AG04450 (cell line): ENCODE data around the gene BTBD9. TPM values are rescaled to one million over a fixed set of nuclear protein-coding genes. Genes with fewer than 3 reads are reported as not detected.

Source experiments
- CTCF ChIA-PET: fragments of 300-600, 350-600 bp; formaldehyde crosslinking; extraction: SDS; loops from one replicate; lab custom pipeline; 2022; ENCODE audit warnings: antibody characterized with exemption, inconsistent platforms; lab: Charles Lee
- POLR2A ChIA-PET: fragments of 350-600 bp; formaldehyde crosslinking; extraction: SDS; loops from one replicate; lab custom pipeline; 2021; ENCODE audit warnings: antibody characterized with exemption, inconsistent platforms; lab: Yijun Ruan, JAX
- DNase-seq: peaks from one replicate; pipeline ENCODE4 v3.0.0-alpha.2; 2011; ENCODE audit warnings: low read depth, low spot score
- H3K27ac ChIP-seq: one replicate; pipeline ENCODE4 v1.5.1; 2012; ENCODE audit warnings: low read depth, low read length, control low read depth
- H3K27me3 ChIP-seq: one replicate; pipeline ENCODE4 v1.6.0; 2012; ENCODE audit warnings: low read length; ENCODE audit not compliant: control insufficient read depth, insufficient read depth
- H3K4me3 ChIP-seq: 2 replicates; pipeline ENCODE4 v1.5.1; 2011; ENCODE audit warnings: mild to moderate bottlenecking, low read depth, low read length, control low read depth
- H3K9me3 ChIP-seq: 2 replicates; pipeline ENCODE4 v1.5.1; 2012; ENCODE audit warnings: low read length; ENCODE audit not compliant: control insufficient read depth, insufficient read depth
- polyA plus RNA-seq: library from polyadenylated mRNA; depleted of rRNA; stranded (reverse); fragments of >200 nt; gene quantifications from 2 replicates; pipeline ENCODE4 v1.2.3, GENCODE V29; 2011
- TF ChIP-seq, protein P1 (sequence below): IDR thresholded peaks from 2 replicates; pipeline ENCODE4 v1.5.1; 2011; ENCODE audit warnings: low read depth, low read length, control low read depth, inconsistent platforms

Gene BTBD9
- polyA plus RNA-seq, 1 experiment = 7.2 TPM

DNA sequence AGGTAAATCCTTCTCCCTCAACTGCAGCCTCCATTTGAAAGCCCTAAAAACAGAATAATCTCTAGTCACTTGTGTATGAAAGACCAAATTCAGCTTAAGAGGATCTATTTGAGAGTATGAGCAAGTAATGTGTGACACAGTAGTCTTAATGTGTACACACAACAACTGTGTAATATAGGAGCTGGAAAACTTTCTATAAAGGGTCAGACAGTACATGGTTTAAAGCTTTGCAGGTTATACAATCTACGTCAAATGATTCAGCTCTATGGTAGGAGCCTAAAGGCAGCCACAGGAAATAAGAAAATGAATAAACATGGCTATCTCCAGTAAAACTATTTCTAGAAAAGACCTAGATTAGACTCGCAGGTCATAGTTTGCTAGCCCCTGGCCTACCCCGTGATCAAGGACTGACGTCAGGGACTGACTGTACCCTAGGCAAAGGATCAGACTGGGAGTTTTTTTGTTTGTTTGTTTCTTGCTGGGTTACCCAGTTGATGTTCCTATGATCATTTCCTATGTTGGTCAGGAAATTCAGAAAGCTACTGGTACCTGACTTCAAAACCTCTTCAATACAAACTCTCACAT is 39.7 kb downstream of the BTBD9 start:
- no peak for DNase-seq
- H3K27ac ChIP-seq = no peak overlapping the region
- no peak overlapping the region for H3K4me3 ChIP-seq
- H3K27me3 ChIP-seq = no peaks in the 10 kb centered on the region
- ChIA-PET CTCF (no interaction called here), POLR2A (no interaction called here)
- H3K9me3 ChIP-seq = no peaks in the 10 kb centered on the region
- TF ChIP-seq, protein P1, sequence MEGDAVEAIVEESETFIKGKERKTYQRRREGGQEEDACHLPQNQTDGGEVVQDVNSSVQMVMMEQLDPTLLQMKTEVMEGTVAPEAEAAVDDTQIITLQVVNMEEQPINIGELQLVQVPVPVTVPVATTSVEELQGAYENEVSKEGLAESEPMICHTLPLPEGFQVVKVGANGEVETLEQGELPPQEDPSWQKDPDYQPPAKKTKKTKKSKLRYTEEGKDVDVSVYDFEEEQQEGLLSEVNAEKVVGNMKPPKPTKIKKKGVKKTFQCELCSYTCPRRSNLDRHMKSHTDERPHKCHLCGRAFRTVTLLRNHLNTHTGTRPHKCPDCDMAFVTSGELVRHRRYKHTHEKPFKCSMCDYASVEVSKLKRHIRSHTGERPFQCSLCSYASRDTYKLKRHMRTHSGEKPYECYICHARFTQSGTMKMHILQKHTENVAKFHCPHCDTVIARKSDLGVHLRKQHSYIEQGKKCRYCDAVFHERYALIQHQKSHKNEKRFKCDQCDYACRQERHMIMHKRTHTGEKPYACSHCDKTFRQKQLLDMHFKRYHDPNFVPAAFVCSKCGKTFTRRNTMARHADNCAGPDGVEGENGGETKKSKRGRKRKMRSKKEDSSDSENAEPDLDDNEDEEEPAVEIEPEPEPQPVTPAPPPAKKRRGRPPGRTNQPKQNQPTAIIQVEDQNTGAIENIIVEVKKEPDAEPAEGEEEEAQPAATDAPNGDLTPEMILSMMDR = no peak

DNA sequence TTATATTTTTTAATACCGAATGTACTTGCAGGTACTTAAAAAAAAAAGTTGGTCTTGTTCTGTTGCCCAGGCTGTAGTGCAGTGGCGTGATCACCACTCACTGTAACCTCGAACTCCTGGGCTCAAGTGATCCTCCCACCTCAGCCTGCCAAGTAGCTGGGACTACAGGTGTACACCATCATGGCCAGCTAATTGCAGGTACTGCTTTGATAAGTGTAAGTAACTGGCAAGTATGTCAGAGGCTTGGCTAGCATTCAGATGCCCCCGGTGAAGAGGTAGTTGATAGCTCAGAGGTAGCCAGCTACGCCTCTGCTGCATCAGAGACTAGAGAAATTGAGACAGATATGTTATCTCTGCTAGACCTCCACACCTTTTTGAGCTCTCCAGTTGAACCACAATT is 40.5 kb downstream of the BTBD9 start:
- Histone ChIP-seq H3K27me3 (no peaks in the 10 kb centered on the region), H3K9me3 (no peaks in the 10 kb centered on the region), H3K4me3 (no peak overlapping the region), H3K27ac (no peak overlapping the region)
- ChIA-PET POLR2A (no interaction called here), CTCF (no interaction called here)
- TF ChIP-seq, protein P1 = no peak
- DNase-seq = no peak

DNA sequence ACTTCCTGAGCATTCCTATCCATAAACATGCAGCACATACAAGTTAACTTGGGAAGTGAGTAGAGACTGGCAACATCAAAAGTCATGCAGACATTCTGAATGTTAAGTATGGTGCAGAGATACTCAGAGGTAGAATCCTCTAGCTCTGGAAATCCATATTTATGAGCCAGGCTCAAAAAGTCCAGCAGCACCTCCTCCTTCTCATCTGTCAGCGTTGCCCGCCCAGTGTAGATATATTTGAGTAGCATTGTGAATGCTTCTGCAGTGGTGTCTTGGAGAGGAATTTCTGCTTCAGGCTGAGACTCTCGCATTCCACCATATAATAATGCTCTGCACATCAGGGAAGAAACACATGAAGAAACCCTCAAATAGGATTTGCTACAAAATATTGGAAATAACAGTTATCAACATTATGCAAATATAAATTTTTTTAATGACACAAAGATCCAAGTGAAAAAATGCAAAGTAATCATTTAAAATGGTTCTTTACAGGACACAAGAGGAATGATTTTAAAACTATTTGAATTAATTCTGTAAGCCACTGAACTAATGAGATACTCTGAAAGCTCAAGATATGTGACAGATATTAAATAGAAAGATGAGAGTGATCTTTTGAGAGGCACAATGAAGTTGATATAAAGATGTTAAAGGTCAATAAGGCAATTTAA is 45.6 kb downstream of the BTBD9 start:
- TF ChIP-seq, protein P1 = no peak
- POLR2A ChIA-PET = no interaction called here
- Histone ChIP-seq H3K27ac (no peak overlapping the region), H3K4me3 (no peak overlapping the region), H3K9me3 (no peaks in the 10 kb centered on the region), H3K27me3 (no peaks in the 10 kb centered on the region)
- DNase-seq = no peak
- CTCF ChIA-PET = interaction anchor here (1.5 kb wide), 1 partner anchor 23 kb away, joined by 5 read pairs; no protein-coding TSS in a partner anchor

DNA sequence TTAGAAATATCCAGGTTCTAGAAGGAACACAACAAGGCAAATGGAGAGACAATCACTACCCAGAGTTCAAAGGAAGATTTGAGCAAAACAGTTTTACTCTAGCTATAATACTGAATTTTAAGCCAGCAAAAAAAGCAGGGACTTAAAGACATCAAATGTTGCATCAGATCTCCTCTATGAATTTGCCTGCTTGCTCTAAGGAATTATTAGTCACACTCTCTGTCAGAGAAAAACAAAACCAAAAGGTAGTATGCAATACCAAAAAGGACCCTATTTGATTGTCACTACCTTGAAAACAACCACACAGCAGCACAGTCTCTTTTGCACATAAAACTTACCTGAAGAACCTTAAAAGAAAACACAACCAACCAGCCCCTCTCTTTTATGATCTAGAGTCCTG is 46.3 kb downstream of the BTBD9 start:
- H3K27me3 ChIP-seq = no peaks in the 10 kb centered on the region
- no peak overlapping the region for H3K27ac ChIP-seq
- no peaks in the 10 kb centered on the region for H3K9me3 ChIP-seq
- no peak for DNase-seq
- POLR2A ChIA-PET = no interaction called here
- CTCF ChIA-PET = interaction anchor here (0.8 to 1.5 kb wide), 4 partner anchors 10 to 523 kb away, joined by 3 to 5 read pairs (median 4); no protein-coding TSS in a partner anchor
- TF ChIP-seq, protein P1 = no peak
- no peak overlapping the region for H3K4me3 ChIP-seq

GRCh38 chr6:38591439-38591838 is 48.3 kb downstream of the BTBD9 start:
- H3K27ac ChIP-seq = no peak overlapping the region
- no peaks in the 10 kb centered on the region for H3K9me3 ChIP-seq
- POLR2A ChIA-PET = no interaction called here
- no peaks in the 10 kb centered on the region for H3K27me3 ChIP-seq
- TF ChIP-seq, protein P1 = no peak
- CTCF ChIA-PET = no interaction called here
- no peak overlapping the region for H3K4me3 ChIP-seq
- DNase-seq = no peak
